HG02938 (cell line): ENCODE measurements around the gene ASXL1.

ENCODE experiments used
- ATAC-seq: cut with Tn5 transposase; IDR thresholded peaks from one replicate; pipeline ENCODE4 v1.9.1; 2021; ENCODE audit warnings: mild to moderate bottlenecking, moderate library complexity; ENCODE audit not compliant: unreplicated experiment

Gene ASXL1

DNA sequence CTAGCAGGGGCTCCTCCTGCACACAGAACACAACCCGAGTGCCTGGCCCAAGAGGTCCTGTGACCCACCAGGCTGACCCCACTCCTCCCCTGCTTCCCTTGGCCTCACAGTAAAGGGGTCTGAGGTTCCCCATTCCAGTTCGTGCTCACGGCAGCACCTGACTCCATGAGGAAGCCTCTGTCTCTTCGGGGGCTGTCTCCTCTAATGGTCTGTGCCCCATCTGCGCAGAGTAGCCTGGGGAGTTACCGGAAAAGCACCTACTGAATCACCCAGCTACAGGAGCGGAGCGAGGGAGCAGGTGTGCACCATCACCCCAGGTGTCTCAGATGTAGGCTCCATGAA, 93.2 kb downstream of the ASXL1 start:
- ATAC-seq = no peak

DNA sequence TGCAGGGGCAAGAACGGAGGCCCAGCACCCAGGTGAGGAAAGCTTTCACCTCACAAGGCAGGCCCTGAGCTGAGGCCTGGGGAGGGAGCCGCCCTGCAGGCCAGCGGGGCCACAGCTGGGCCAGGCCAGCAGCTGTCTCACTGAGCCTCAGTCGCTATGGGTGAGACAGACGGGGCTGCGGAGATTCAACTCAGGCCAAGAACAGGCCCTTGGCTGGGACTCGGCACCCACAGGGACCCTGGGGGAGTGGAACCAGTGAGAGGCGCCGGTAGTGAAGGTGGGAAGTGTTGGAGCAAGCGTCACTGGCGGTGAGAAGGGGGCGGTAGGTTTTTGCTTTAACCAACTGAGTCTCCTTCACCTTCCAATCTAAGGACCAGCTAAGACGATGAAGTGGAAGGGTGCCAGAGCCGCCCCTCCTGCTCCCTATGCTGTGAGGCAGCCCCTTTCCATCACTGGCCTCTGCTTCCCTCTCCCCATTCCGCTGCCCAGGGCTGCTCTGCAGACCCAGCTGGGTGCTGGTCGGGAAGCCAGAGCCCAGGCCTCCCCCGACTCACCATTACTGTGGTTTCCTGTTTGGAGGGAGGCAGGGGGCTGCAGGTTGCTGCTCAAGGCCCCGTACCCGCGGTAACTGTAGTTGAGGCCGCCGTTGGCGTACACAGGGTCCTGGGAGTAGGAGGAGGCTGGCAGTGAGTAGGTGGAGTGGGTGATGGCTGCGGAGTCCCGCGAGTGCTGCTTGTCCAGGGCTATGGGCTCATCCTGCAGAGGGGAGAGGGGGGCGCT, 93.7 kb downstream of the ASXL1 start:
- ATAC-seq = no peak

DNA sequence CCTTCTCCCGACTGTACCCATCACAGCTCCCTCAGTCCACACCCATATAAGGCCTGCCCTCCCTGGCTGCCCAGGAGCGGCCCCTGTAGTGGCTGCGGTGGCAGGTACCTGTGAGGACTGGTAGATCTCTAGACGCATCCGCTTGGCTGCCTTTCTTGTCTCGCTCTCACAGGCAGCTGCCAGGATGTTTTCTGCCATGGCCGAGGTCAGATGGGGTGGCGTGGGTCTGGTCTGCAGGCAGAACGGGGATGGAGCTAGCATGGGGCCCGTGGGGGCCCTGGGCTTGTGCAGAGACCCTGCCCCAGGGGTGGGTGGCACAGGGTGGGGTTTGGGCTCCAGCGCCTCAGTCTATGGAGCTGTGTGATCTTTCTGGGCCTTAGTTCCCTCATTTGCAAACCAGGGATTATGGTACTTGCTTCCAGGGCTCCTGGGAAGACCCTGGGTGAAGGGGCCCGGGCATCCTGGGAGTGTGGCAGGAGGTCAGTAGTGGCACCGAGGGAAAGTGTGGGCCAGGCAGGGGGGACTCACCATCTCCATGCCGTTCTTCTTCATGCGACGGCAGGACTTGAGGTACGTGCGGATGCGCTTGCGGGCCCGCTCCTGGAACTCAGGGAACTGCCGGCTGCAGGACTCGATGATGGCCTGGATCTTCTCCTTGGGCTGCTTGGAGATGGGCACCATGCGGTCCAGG, 94.8 kb downstream of the ASXL1 start:
- no peak for ATAC-seq

DNA sequence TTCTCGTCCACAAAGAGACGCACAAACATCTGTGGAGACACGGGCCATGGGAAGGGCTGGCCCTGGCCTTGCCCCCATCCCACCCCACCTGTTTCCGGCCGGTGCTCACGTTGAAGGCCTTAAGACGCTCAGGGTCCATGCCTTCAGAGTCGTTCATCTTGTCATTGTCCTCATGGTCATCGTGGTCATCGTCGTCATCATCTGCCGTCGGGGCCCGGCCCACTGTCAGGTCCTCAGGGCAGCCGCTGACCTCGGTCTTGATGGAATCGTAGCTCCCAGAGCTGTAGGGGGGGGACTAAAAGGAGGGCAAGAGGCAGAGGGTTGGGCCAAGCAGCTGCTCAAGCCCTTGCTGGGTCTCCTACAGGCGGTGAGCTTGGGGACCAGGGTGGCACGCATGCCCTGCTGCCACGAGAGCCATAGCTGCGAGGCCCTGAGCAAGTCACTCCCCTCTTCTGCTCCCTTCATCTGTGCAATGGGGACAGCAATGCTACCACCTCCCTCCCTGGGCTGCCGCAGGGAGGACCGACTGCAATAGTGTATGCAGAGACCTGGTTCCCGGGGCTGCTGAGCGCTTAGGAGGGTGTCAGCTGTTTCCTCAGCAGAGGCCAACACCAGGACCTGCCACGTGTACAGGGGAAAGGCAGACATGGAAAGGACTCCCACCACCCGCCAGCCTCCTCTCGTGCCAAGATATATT, 95.5 kb downstream of the ASXL1 start:
- no peak for ATAC-seq

DNA sequence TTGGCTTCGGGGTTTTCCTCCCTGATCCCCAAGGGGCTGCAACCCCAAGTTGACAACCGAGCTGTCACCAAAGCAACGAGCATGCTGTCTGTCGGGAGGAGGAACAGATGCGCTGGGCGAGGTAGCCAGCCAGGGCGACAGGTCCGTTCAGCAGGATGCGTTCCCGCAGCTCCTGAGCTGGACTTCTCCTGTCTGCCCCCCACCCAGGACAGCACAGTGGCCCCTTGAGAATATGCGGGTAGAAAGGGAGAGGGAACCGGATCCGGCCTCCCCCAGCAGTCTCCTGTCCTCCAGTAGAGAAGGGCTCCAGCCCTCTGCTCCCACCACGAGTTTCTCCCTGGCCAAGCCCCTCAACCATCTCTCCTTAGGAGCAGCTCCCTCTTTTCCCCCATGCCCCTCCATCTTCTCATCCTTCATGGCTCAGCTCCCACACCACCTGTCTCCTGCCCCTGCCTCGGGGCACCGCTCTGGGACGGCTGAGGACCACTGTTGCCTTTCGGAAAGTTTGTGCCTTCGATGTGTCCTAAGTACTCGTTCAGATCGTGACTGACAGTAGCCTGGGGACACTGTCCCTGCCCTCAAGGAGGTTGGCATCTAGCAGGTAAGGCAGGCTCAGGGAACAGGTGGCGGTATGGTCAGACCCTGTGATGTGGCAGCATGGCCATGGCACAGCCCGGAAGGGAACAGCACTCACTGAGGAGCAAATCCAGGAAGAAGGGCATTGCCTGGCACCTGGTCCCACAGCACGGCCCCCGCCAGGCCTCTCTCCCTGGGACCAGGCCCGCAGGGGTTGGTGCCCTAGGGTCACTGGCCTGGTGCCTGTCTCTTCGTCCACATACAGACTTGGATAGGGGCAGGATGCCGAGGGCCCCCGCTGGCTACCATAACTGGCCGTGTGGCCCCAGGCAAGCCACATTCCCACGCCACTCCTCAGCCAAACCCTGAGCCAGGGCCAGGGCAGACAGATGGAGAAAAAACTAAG, 96.3 kb downstream of the ASXL1 start:
- no peak for ATAC-seq

DNA sequence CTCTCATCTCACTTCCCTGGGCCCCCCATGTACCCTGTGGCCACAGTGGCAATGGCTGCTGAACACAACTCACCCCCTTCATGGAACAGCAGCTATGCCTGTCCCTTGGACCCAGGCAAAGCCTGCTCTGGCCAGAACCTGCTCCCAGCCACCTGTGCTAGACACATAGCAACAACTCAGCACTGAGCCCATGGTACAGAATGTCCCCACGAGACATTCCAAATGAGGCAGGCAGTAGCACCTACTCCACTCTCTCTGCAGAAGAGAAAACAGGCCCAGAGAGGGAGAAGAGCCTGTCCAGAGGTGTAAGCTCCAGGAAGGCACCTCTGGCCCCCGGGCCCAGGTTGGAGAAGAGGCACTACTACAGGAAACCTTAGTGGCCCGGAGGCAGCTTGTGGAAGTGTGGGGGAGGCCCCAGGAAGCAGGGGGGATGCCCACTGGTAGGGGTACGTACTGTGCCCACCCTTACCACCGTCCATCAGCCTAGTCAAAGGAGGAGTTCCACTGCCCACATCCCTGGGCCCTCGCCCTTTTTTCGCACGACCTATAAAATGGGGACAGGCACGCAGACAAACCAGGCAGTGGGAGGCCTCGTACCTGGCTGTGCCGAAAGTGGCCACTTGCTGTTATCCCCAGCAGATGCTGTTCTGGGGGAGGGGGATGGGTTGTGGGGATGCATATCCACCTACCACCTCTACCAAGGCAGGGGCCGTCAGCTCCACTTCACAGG, 97.2 kb downstream of the ASXL1 start:
- ATAC-seq = no peak

DNA sequence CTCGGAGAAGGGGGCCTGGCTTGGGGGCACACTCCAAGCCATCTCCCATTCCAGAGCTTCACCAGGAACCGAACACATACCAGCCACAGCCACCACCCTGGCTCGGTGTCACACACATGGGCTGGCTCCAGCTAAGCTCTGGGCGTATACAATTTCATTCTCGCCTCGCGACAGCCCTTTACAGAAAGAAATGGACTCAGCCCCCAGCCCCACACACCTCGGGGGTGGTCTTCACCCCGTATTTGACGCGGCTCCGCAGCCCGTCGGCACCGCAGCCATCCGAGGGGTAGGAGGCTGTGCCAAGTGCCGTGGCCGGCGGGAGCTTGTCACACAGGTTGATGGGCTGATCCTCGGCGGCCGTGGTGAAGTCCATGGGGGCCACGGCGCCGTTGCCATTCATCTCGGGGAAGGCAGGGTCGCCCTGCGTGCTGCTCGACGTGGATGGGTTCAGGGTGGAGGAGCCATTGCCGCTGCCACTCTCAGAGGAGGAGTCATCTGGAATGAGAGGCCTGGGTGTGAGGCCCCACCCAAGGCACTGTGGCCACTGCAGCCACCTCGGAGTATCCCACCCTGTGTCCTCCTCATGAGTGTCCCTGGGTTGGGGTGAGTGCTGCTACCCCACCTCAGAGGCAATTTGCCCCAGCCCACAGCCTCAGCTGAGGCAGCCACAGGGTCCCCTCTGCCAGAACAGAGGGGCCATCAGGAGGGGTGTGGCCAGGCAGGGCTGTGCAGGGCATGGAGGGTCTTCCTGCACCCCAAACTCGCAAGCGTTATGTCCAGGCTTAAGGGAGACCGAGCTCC, 98.0 kb downstream of the ASXL1 start:
- no peak for ATAC-seq

DNA sequence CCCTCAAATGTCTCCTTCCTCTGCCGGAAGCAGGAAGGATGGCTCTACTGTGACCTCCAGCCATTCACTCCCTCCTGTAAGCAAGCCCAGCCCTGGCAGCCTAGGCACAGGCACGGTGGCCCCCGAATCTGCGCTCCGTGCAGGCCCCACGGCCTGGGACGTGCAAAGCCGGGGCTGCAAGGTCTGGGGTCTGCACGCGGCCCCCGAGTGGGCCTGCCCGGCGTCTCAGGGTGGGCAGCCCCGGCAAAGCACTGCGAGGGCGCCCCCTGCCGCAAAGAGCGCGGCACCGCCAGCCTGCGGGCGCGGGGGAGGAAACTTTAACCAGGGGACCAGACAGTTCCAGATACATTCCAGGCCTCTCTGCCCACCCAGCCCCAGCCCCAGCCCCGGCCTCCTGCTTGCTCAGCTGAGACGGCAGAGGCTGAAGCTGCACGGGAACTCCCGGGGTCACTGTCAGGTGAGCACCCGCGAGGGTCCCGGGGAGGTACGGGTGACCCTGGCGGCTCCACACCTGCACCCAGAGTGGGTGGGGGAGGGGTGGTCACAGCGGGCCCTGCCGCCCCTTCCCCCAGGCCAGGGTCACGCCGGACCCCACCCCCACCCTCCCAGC, 98.8 kb downstream of the ASXL1 start:
- no peak for ATAC-seq

DNA sequence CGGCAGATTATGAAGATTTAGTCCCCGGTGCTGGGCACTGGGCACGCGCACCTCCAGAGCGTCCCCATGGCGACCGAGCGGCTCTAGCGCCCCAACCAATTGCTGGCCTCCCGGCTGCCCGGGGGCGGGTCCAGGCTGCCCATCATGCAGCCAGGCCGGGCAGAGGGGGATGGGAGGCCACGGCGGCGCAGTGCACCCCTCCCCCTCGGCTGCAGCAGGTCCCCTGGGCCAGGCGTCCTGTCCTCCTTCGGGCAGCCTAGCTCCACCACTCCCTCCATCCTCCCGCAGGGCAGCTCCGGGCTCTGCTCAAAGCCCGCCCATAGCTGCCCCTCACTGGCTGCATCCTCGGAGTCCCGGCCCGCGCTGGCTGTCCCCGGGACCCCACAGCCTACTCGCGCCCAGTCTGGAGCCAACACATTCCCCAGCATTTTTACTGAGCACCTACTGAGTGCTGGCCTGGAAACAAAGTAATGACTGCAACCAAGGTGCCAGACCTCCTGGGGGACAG, 99.4 kb downstream of the ASXL1 start:
- ATAC-seq = no peak

DNA sequence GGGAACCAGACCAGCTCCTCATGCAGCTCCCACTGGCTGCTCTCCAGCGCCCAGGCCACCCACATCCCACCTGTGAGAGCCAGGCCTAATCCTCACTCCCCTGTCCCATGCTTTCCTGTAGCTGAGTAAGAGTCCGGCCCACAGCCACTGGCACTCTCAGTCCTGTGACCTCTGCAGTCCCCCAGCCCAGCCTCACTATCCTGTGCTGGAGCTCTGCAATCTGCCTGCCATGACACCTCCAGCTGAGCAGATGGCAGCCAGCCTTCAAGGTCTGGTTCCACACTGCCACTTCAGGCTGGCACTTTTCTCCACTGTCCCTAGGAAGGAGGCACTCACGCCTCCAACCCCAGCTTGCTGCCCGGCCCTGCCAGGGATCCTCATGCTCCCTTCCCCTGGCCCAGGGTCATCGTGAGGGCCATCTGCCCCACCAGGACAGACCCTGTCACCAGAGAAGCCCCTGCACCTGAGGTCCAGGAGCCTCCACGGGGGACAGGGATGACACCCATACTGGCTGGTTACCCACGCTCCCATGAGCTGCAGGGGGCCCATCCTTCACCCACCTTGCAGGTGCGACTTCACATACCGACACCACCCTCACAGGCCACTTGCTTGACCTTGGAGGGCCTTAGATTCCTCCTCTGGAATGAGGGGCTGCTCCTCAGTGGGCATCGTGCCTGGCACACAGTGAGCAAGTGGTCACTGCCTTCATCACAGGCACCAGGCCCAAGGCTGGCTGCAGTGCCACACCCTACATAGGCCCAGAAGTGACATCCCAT, 100.1 kb downstream of the ASXL1 start:
- no peak for ATAC-seq

DNA sequence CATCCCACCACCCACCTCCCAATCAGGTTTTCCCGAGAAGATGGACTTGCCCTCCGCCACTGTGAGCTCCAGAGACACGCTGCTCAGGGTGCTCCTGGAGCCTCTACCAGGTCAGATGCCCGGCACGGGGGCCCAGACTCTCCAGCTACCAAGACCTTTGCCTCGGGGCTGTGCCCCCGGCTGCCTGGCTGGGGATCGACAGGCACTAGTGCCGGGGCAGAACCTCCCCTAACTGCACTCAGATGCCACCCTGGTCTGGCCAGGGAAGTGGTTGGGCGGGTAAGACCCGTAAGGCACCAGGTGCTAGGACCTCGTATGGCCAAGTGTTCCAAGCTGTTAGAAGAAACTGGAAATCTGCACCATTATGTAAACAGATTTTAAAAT, 100.7 kb downstream of the ASXL1 start:
- no peak for ATAC-seq

DNA sequence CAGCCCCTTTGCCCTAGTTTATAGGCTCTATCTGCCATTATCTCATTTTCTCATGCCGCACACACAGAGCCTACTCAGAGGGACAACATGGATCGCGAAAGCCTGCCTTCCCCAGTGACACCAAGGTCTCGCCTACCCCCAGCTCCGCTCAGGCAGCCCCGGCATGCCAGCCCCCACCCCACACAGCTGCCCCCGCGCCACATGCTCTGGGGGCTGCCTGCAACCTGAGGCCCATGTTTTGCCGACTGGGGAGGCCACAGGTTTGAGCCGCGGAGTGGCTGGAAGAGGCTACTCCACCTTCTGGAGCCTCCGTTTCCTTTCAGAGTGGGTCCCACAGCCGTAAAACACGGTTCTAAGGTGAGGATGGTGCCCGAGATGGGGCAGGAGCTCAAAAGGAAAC, 102.1 kb downstream of the ASXL1 start:
- no peak for ATAC-seq

DNA sequence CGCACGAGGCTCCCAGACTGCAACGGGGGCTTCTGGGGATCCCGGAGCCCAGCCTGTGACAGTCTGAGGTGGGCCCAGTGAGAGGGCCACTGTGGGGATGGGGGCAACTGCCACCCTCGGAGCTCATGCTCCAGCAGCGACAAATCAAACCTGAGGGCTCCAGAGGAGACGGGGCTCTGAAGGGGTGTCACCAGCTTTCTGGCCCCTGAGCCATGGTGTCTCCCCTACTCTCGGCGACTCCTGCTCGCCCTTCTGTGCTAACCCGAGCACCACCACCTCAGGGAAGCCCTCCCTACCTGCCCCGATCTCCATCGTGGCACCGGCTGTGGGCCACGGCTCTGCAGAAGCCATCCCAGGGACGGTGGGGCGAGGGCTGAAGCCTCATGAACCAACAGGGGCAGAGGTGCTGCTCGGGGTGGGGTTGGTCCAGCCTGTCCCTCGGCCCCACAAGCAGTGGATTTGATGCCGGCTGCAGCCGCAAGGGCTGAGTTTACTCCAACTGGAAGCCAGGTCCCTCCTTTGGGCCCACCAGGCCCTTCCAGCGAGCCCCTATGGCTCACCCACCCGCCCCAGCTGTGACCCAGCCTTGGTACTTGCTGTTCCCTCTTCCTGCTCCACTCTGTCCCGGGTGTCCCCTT, 102.7 kb downstream of the ASXL1 start:
- ATAC-seq = no peak

DNA sequence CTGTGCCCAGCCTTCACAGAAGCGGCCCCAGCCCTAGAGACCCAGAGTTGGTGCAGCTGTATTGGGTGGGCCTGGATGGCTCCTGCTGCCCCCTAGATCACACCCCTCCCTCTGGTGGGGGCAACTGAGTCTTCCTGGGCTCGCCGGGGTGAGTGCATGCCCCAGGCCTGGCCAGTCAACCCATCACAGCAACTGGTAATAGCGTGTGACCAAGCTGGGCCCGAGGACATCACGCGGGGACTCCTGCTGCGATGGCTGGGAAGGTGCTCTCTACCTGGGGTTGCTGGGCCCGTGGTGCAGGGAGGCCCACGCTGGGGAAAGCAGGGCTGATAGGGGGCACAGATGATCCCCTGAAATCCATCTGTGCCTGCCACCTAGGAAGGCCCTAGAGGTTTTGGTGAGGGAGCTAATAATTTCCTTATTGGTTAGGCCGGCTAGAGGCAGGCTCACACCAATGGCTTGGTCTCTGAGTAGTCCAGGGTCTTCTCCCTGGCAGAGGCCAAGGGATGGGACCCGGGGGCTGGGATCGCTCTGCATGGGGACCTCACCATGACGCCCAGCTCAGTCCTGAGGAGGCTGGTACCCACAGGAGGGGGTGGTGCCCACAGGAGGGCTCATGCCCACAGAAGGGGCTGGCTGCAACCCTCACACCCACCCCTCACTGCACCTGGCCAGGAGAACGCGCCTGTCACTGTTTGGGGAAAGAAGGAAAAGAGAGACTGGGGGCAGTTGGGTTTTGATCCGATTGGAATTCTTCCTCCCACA, 103.9 kb downstream of the ASXL1 start:
- ATAC-seq = no peak

DNA sequence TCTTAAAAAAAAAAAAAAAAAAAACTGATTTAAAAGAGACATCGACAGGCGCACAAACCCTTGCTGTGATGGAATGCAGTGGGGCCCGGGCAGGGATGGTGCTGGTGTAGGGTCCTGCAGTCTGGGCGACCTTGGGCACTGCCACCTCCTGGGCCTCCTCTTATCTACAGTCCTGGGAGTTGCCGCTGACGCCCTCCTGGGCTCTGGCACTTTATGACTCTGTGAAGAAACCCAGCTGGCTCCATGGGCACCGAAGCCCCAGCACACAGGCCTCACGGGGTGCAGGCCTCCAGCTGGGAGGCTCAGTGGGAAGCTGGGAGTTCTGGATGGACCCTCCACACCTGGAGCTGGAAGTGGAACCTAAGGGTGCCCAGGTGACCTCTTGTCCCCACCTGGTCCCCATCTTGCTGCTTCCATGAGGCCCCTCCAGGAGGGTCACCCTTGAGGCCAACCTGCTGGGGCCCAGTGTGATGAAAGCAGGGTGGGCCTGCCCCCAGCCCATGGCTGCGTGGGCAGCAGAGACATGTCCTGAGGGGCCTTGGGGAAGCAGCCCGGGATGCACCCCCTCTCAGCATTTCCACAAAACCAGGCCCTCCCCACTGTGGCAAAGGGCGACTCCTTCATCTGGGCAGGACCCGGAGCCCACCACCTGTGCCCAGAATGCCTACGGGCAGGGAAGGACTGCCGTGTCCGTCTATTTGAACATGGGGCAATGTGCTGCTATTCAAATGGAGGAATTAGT, 104.9 kb downstream of the ASXL1 start:
- ATAC-seq = no peak
